Activated naive CD4-positive, alpha-beta T cell treated with anti-CD3 and anti-CD28 coated beads, Interleukin-2, amount 50 U/mL, for 24 hours (primary cell): ENCODE data around the gene NHP2.

ENCODE experiments used
- H3K27ac Mint-ChIP-seq: one replicate; pipeline ENCODE4 v1.8.0; 2021; ENCODE audit warnings: mild to moderate bottlenecking, mixed read lengths
- H3K27me3 Mint-ChIP-seq: one replicate; pipeline ENCODE4 v1.8.0; 2021; ENCODE audit warnings: mixed read lengths
- H3K36me3 Mint-ChIP-seq: one replicate; pipeline ENCODE4 v1.8.0; 2021; ENCODE audit warnings: mixed read lengths
- H3K4me1 Mint-ChIP-seq: one replicate; pipeline ENCODE4 v1.8.0; 2021; ENCODE audit warnings: mixed read lengths
- H3K4me3 Mint-ChIP-seq: one replicate; pipeline ENCODE4 v1.8.0; 2021; ENCODE audit warnings: mild to moderate bottlenecking, mixed read lengths
- H3K9me3 Mint-ChIP-seq: one replicate; pipeline ENCODE4 v1.8.0; 2021; ENCODE audit warnings: mixed read lengths

The NHP2 gene

GRCh38 chr5:178115136-178115813 lies 38.4 kb downstream of the NHP2 start:
- no peaks in the 10 kb centered on the region for H3K36me3 Mint-ChIP-seq
- H3K27ac Mint-ChIP-seq: peak overlapping the region; percentile 23
- no peaks in the 10 kb centered on the region for H3K27me3 Mint-ChIP-seq
- peaks cover 34% of the 10 kb centered on the region for H3K4me1 Mint-ChIP-seq
- H3K4me3 Mint-ChIP-seq: peak overlapping the region; percentile 90
- no peaks in the 10 kb centered on the region for H3K9me3 Mint-ChIP-seq

GRCh38 chr5:178114325-178115135 lies 39.2 kb downstream of the NHP2 start:
- H3K4me1 Mint-ChIP-seq: peaks cover 34% of the 10 kb centered on the region
- peak overlapping the region; percentile 23 for H3K27ac Mint-ChIP-seq

GRCh38 chr5:178113841-178114324 lies 39.8 kb downstream of the NHP2 start:
- Mint-ChIP-seq H3K36me3 (no peaks in the 10 kb centered on the region), H3K9me3 (no peaks in the 10 kb centered on the region), H3K4me1 (peaks cover 34% of the 10 kb centered on the region), H3K27me3 (no peaks in the 10 kb centered on the region), H3K27ac (no peak overlapping the region), H3K4me3 (peak overlapping the region; percentile 90)

More at GRCh38 chr5:178114325-178115135, 39.2 kb downstream of the NHP2 start:
- peak overlapping the region; percentile 90 for H3K4me3 Mint-ChIP-seq
- no peaks in the 10 kb centered on the region for H3K36me3 Mint-ChIP-seq
- no peaks in the 10 kb centered on the region for H3K27me3 Mint-ChIP-seq
- no peaks in the 10 kb centered on the region for H3K9me3 Mint-ChIP-seq

- Mint-ChIP-seq H3K27me3 (no peaks in the 10 kb centered on the region), H3K4me3 (peak within 1 kb of the TSS; percentile 92), H3K4me1 (peaks cover 34% of the 10 kb centered on the region), H3K9me3 (no peaks in the 10 kb centered on the region), H3K36me3 (no peaks in the 10 kb centered on the region), H3K27ac (peak within 1 kb of the TSS; percentile 95)
These were observed 40.4 kb downstream of the NHP2 start, which contains the start of gene N4BP3 for GRCh38 chr5:178113141-178113787. N4BP3 (plus strand) TSS chr5:178113532; CDS start chr5:178119584, 6,052 bp downstream.

GRCh38 chr5:178112545-178112944 lies 41.1 kb downstream of the NHP2 start:
- H3K9me3 Mint-ChIP-seq: no peaks in the 10 kb centered on the region
- peak overlapping the region; percentile 92 for H3K4me3 Mint-ChIP-seq
- peak overlapping the region; percentile 95 for H3K27ac Mint-ChIP-seq
- no peaks in the 10 kb centered on the region for H3K27me3 Mint-ChIP-seq
- no peaks in the 10 kb centered on the region for H3K36me3 Mint-ChIP-seq
- peaks cover 34% of the 10 kb centered on the region for H3K4me1 Mint-ChIP-seq

- Mint-ChIP-seq H3K36me3 (no peaks in the 10 kb centered on the region), H3K4me3 (no peak overlapping the region), H3K27me3 (no peaks in the 10 kb centered on the region), H3K9me3 (no peaks in the 10 kb centered on the region), H3K4me1 (peaks cover 31% of the 10 kb centered on the region), H3K27ac (no peak overlapping the region)
These were observed 41.8 kb downstream of the NHP2 start for GRCh38 chr5:178111925-178112324.

GRCh38 chr5:178110511-178110910 lies 43.2 kb downstream of the NHP2 start:
- Mint-ChIP-seq H3K9me3 (no peaks in the 10 kb centered on the region), H3K27me3 (no peaks in the 10 kb centered on the region), H3K4me3 (no peak overlapping the region), H3K27ac (no peak overlapping the region), H3K36me3 (no peaks in the 10 kb centered on the region), H3K4me1 (peaks cover 19% of the 10 kb centered on the region)

- H3K4me1 Mint-ChIP-seq: peaks cover 16% of the 10 kb centered on the region
- no peak overlapping the region for H3K4me3 Mint-ChIP-seq
- H3K27ac Mint-ChIP-seq: no peak overlapping the region
- H3K9me3 Mint-ChIP-seq: no peaks in the 10 kb centered on the region
- no peaks in the 10 kb centered on the region for H3K27me3 Mint-ChIP-seq
- no peaks in the 10 kb centered on the region for H3K36me3 Mint-ChIP-seq
These were observed 44.7 kb downstream of the NHP2 start for GRCh38 chr5:178108966-178109365.

- no peaks in the 10 kb centered on the region for H3K9me3 Mint-ChIP-seq
- H3K4me1 Mint-ChIP-seq: peaks cover 20% of the 10 kb centered on the region
- no peak overlapping the region for H3K27ac Mint-ChIP-seq
- H3K4me3 Mint-ChIP-seq: no peak overlapping the region
- no peaks in the 10 kb centered on the region for H3K27me3 Mint-ChIP-seq
- H3K36me3 Mint-ChIP-seq: no peaks in the 10 kb centered on the region
These were observed 45.2 kb downstream of the NHP2 start for GRCh38 chr5:178108446-178108845.

GRCh38 chr5:178107756-178108310 lies 45.9 kb downstream of the NHP2 start:
- H3K9me3 Mint-ChIP-seq: no peaks in the 10 kb centered on the region
- H3K4me1 Mint-ChIP-seq: peaks cover 17% of the 10 kb centered on the region
- H3K27me3 Mint-ChIP-seq: no peaks in the 10 kb centered on the region
- no peak overlapping the region for H3K4me3 Mint-ChIP-seq
- no peaks in the 10 kb centered on the region for H3K36me3 Mint-ChIP-seq
- H3K27ac Mint-ChIP-seq: no peak overlapping the region

GRCh38 chr5:178106556-178107239 lies 47.0 kb downstream of the NHP2 start:
- Mint-ChIP-seq H3K36me3 (no peaks in the 10 kb centered on the region), H3K4me3 (no peak overlapping the region), H3K27ac (no peak overlapping the region), H3K27me3 (no peaks in the 10 kb centered on the region), H3K9me3 (no peaks in the 10 kb centered on the region), H3K4me1 (peaks cover 13% of the 10 kb centered on the region)

- Mint-ChIP-seq H3K36me3 (no peaks in the 10 kb centered on the region), H3K27ac (no peak overlapping the region), H3K4me1 (peaks cover 13% of the 10 kb centered on the region), H3K4me3 (no peak overlapping the region), H3K27me3 (no peaks in the 10 kb centered on the region), H3K9me3 (no peaks in the 10 kb centered on the region)
These were observed 47.6 kb downstream of the NHP2 start for GRCh38 chr5:178106086-178106485.

GRCh38 chr5:178104492-178104891 lies 49.2 kb downstream of the NHP2 start:
- no peaks in the 10 kb centered on the region for H3K9me3 Mint-ChIP-seq
- H3K36me3 Mint-ChIP-seq: no peaks in the 10 kb centered on the region
- no peak overlapping the region for H3K4me3 Mint-ChIP-seq
- no peak overlapping the region for H3K27ac Mint-ChIP-seq
- H3K27me3 Mint-ChIP-seq: no peaks in the 10 kb centered on the region
- H3K4me1 Mint-ChIP-seq: peaks cover 13% of the 10 kb centered on the region

- Mint-ChIP-seq H3K4me1 (peaks cover 13% of the 10 kb centered on the region), H3K27me3 (no peaks in the 10 kb centered on the region), H3K9me3 (no peaks in the 10 kb centered on the region), H3K36me3 (no peaks in the 10 kb centered on the region), H3K4me3 (no peak overlapping the region), H3K27ac (no peak overlapping the region)
These were observed 50.1 kb downstream of the NHP2 start for GRCh38 chr5:178103612-178104011.
